K562 (cell line): ENCODE results near the gene MYO1A. TPM values are rescaled to one million over a fixed set of nuclear protein-coding genes. Genes with fewer than 3 reads are reported as not detected.

Experiments
- ASH1L ChIP-seq: fragments of 450-650 bp; IDR thresholded peaks from 2 replicates; pipeline ENCODE4 v1.6.1; 2018; ENCODE audit warnings: borderline replicate concordance, mild to moderate bottlenecking, low read depth; ENCODE audit not compliant: partially characterized antibody
- BHLHE40 ChIP-seq: IDR thresholded peaks from 2 replicates; pipeline ENCODE4 v1.6.1; 2011; ENCODE audit warnings: low read length, improper control_type of control experiment
- CREB1 ChIP-seq, 2 experiments: sonication (generic) in 1 of 2; formaldehyde crosslinking in 1 of 2; IDR thresholded peaks; 2 replicates each; pipeline versions ENCODE4 v1.6.1 to v1.8.0; 2012 to 2022; ENCODE audit warnings: inconsistent platforms in 1 of 2, mild to moderate bottlenecking in 1 of 2, missing genetic modification reagents in 1 of 2, moderate library complexity in 1 of 2
- CXXC5 ChIP-seq: fragments of 250-450 bp; sonication (Bioruptor Pico); IDR thresholded peaks from 2 replicates; pipeline ENCODE4 v1.8.0; 2022; ENCODE audit warnings: inconsistent platforms, mild to moderate bottlenecking, moderate library complexity
- ETV5 ChIP-seq: sonication (generic); formaldehyde crosslinking; IDR thresholded peaks from 2 replicates; pipeline ENCODE4 v1.4.0; 2020; ENCODE audit warnings: low read depth, mild to moderate bottlenecking, missing genetic modification reagents
- ETV6 ChIP-seq, 3 experiments: fragments of 150-350 bp in 1 of 3; sonication (generic) in 1 of 3; formaldehyde crosslinking in 1 of 3; IDR thresholded peaks; 2 replicates each; pipeline versions ENCODE4 v1.6.1 to v1.8.0; 2014 to 2022; ENCODE audit warnings: borderline replicate concordance in 2 of 3, low read depth in 2 of 3, antibody characterized with exemption in 1 of 3, low read length in 1 of 3, mild to moderate bottlenecking in 1 of 3, missing genetic modification reagents in 1 of 3
- HIVEP1 ChIP-seq: fragments of 250-450 bp; sonication (Bioruptor Pico); IDR thresholded peaks from 2 replicates; pipeline ENCODE4 v1.4.0; 2020; ENCODE audit warnings: mild to moderate bottlenecking
- KDM1A ChIP-seq, 2 experiments: fragments of 450-650 bp; IDR thresholded peaks; 2 replicates each; pipeline ENCODE4 v1.6.1; 2016; ENCODE audit warnings: mild to moderate bottlenecking in 2 of 2
- NR2C1 ChIP-seq, 2 experiments: fragments of 450-650 bp; IDR thresholded peaks; 2 replicates each; pipeline ENCODE4 v1.6.1; 2017; ENCODE audit warnings: mild to moderate bottlenecking in 2 of 2, antibody characterized with exemption in 1 of 2, inconsistent platforms in 1 of 2, missing compliant biosample characterization in 1 of 2, missing genetic modification characterization in 1 of 2
- TAF1 ChIP-seq: IDR thresholded peaks from 2 replicates; pipeline ENCODE4 v1.6.1; 2011; ENCODE audit warnings: mild to moderate bottlenecking, low read length, moderate library complexity; ENCODE audit not compliant: insufficient read depth, control insufficient read depth, severe bottlenecking; ENCODE audit errors: extremely low read depth
- ZNF134 ChIP-seq: fragments of 250-450 bp; sonication (Bioruptor Pico); conservative IDR thresholded peaks from 2 replicates; pipeline ENCODE4 v1.4.0; 2020
- ZNF165 ChIP-seq: fragments of 250-450 bp; sonication (Bioruptor Pico); IDR thresholded peaks from 2 replicates; pipeline ENCODE4 v1.4.0; 2020; ENCODE audit warnings: borderline replicate concordance
- ZNF263 ChIP-seq: sonication (generic); formaldehyde crosslinking; IDR thresholded peaks from 2 replicates; pipeline ENCODE4 v1.8.0; 2022; ENCODE audit warnings: mild to moderate bottlenecking, missing genetic modification reagents, borderline replicate concordance
- polyA plus RNA-seq, 8 experiments: library from polyadenylated mRNA; depleted of rRNA in 4 of 8; stranded (reverse) in 5 of 8; unstranded in 3 of 8; fragments of >200 nt; fragmentation: Nextera tagmentation in 2 of 8; fragmentation: Illumina TruSeq in 1 of 8; extraction: Ambion mirVana in 2 of 8; extraction: Trizol in 1 of 8; gene quantifications; 2 replicates each; pipeline versions ENCODE4 v1.2.1 to v1.2.3, GENCODE V29; 2011 to 2014; ENCODE audit warnings: inconsistent platforms in 1 of 8, missing spikeins in 1 of 8
- total RNA-seq, 7 experiments: library from RNA; depleted of rRNA in 6 of 7; stranded (reverse); fragments of >200 nt in 6 of 7; fragmentation: Illumina TruSeq in 2 of 7; extraction: Trizol in 2 of 7; gene quantifications; 2 replicates each; pipeline versions ENCODE4 v1.2.1 to v1.2.3, GENCODE V29; 2011 to 2021; ENCODE audit warnings: low replicate concordance in 1 of 7
- TF ChIP-seq, protein P1 (sequence below), 2 experiments: fragments of 450-650 bp; IDR thresholded peaks; 2 replicates each; pipeline ENCODE4 v1.6.1; 2016
- TF ChIP-seq, protein P2 (sequence below): sonication (generic); formaldehyde crosslinking; IDR thresholded peaks from 2 replicates; pipeline ENCODE4 v1.8.1; 2023; ENCODE audit warnings: mild to moderate bottlenecking, missing genetic modification reagents
- TF ChIP-seq, protein P3 (sequence below): sonication (generic); formaldehyde crosslinking; IDR thresholded peaks from 2 replicates; pipeline ENCODE4 v1.4.0; 2020; ENCODE audit warnings: mild to moderate bottlenecking, missing genetic modification reagents
- TF ChIP-seq, protein P4 (sequence below), 2 experiments: fragments of 450-650 bp; conservative IDR thresholded peaks; 2 replicates each; pipeline ENCODE4 v1.6.1; 2017; ENCODE audit warnings: mild to moderate bottlenecking in 2 of 2, moderate library complexity in 2 of 2

The MYO1A gene
- total and polyA plus RNA-seq, 9 of the 15 experiments (the other 6 are each of a cell fraction or from before 2014, with no cell fraction given): 0.03 to 0.29 (median 0.14) TPM; not detected in 2

DNA sequence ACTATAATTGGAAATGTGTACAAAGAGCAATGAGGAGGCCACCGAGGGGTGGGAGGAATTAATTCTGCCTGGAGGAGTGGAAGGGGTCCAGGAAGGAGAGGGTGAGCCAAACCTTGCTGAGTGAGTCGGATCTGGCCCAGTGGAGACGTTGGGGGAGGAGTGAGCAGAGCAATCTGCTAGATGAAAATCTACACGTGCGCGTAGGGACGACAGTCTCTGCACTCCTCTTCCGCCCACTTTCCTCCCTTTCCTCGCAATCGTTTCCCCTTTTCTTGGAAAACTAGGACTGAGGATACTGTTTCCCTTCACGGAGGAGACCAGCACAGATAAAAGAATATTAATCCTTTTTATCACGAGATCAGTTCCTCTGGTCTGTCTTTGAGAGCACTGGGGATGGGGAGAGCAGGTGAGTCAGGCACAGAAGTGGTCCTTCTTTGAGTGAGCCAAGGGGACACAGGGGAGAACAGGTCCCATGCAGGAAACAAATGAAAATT is 36.1 kb upstream of the MYO1A start (continued):
- TF ChIP-seq, protein P1, sequence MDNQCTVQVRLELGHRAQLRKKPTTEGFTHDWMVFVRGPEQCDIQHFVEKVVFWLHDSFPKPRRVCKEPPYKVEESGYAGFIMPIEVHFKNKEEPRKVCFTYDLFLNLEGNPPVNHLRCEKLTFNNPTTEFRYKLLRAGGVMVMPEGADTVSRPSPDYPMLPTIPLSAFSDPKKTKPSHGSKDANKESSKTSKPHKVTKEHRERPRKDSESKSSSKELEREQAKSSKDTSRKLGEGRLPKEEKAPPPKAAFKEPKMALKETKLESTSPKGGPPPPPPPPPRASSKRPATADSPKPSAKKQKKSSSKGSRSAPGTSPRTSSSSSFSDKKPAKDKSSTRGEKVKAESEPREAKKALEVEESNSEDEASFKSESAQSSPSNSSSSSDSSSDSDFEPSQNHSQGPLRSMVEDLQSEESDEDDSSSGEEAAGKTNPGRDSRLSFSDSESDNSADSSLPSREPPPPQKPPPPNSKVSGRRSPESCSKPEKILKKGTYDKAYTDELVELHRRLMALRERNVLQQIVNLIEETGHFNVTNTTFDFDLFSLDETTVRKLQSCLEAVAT (IDR thresholded peaks at IDR 0.05): 0 out of 4 replicates have a peak, but pooled peaks of 1 of the 2 experiments have one; percentile 40
- TF ChIP-seq NR2C1 (IDR thresholded peaks at IDR 0.05): no peak
- TF ChIP-seq NR2C1 (tag; IDR thresholded peaks at IDR 0.05): no peak
- peak; percentile 94 for TF ChIP-seq BHLHE40
- TF ChIP-seq, protein P2, sequence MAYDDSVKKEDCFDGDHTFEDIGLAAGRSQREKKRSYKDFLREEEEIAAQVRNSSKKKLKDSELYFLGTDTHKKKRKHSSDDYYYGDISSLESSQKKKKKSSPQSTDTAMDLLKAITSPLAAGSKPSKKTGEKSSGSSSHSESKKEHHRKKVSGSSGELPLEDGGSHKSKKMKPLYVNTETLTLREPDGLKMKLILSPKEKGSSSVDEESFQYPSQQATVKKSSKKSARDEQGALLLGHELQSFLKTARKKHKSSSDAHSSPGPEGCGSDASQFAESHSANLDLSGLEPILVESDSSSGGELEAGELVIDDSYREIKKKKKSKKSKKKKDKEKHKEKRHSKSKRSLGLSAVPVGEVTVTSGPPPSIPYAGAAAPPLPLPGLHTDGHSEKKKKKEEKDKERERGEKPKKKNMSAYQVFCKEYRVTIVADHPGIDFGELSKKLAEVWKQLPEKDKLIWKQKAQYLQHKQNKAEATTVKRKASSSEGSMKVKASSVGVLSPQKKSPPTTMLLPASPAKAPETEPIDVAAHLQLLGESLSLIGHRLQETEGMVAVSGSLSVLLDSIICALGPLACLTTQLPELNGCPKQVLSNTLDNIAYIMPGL: no peak
- TF ChIP-seq HIVEP1 (CRISPR knock-in tag): no peak
- TF ChIP-seq ZNF263 (CRISPR knock-in tag): 0 out of 2 replicates have a peak, but pooled peaks have one; percentile 14
- TF ChIP-seq CREB1 (IDR thresholded peaks at IDR 0.05): 0 out of 2 replicates have a peak, but pooled peaks have one; percentile 25
- no peak for TF ChIP-seq CREB1 (CRISPR knock-in tag; IDR thresholded peaks at IDR 0.05)
- no peak for TF ChIP-seq ZNF134 (CRISPR knock-in tag)
- no peak for TF ChIP-seq ASH1L
- peak; percentile 93 for TF ChIP-seq CXXC5 (CRISPR knock-in tag)
- TF ChIP-seq ZNF165 (CRISPR knock-in tag): no peak
- TF ChIP-seq ETV6 (IDR thresholded peaks at IDR 0.05; ENCODE audit: borderline replicate concordance in 1 of 2, low read depth in 2 of 2, low read length in 1 of 2): peak; percentile 84 to 98
- no peak for TF ChIP-seq ETV6 (CRISPR knock-in tag; IDR thresholded peaks at IDR 0.05; ENCODE audit: borderline replicate concordance)
- TF ChIP-seq KDM1A (IDR thresholded peaks at IDR 0.05): peak in 1 of 2 experiments; percentile 33; a peak in 3 of 4 replicates
- TF ChIP-seq ETV5 (CRISPR knock-in tag): no peak; the same call in 1 of the 2 replicates
- TF ChIP-seq, protein P3, sequence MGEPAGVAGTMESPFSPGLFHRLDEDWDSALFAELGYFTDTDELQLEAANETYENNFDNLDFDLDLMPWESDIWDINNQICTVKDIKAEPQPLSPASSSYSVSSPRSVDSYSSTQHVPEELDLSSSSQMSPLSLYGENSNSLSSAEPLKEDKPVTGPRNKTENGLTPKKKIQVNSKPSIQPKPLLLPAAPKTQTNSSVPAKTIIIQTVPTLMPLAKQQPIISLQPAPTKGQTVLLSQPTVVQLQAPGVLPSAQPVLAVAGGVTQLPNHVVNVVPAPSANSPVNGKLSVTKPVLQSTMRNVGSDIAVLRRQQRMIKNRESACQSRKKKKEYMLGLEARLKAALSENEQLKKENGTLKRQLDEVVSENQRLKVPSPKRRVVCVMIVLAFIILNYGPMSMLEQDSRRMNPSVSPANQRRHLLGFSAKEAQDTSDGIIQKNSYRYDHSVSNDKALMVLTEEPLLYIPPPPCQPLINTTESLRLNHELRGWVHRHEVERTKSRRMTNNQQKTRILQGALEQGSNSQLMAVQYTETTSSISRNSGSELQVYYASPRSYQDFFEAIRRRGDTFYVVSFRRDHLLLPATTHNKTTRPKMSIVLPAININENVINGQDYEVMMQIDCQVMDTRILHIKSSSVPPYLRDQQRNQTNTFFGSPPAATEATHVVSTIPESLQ (CRISPR knock-in tag): 0 out of 2 replicates have a peak, but pooled peaks have one; percentile 42
- TF ChIP-seq, protein P4, sequence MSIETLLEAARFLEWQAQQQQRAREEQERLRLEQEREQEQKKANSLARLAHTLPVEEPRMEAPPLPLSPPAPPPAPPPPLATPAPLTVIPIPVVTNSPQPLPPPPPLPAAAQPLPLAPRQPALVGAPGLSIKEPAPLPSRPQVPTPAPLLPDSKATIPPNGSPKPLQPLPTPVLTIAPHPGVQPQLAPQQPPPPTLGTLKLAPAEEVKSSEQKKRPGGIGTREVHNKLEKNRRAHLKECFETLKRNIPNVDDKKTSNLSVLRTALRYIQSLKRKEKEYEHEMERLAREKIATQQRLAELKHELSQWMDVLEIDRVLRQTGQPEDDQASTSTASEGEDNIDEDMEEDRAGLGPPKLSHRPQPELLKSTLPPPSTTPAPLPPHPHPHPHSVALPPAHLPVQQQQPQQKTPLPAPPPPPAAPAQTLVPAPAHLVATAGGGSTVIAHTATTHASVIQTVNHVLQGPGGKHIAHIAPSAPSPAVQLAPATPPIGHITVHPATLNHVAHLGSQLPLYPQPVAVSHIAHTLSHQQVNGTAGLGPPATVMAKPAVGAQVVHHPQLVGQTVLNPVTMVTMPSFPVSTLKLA (conservative IDR thresholded peaks at IDR 0.05): peak; percentile 63 to 82
- peak; percentile 32 for TF ChIP-seq TAF1
